Measurements from ENCODE around the gene MAPK9.
"Not testable (repeated sequence)": the region's sequence is repeated elsewhere in the genome, so short reads cannot be mapped to it uniquely, and the experiment has no call there.

MAPK9 gene

GRCh38 chr5:180222056-180222455, 69.8 kb downstream of the MAPK9 start:
- no peak for DNase-seq

- no peak for DNase-seq
Observed at GRCh38 chr5:180217797-180218196, 74.1 kb downstream of the MAPK9 start.

DNA sequence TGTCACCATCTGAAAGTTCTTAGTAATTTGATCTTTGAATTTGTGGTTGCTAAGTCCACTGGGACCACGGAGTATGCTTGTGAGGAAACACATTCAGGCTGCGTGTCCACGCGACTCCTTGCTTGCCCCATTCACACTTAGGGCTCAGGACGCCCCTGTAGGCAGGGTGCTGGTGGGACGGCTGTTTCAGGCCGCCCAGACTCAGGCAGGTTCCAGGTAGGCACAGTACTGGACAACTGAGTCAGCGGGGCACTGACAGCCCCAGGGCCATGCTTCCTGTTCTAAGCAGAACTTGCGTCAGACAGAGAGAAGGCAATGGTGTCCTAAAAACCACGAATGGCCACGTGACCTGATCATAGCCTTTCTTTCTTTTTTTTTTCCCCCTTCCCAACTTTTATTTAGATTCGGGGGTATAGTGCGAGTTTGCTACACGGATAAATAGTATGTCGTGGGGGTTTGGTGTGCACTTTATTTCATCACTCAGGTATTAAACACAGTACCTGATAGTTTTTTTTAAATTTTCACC, 75.2 kb downstream of the MAPK9 start:
- DNase-seq = no peak

DNA sequence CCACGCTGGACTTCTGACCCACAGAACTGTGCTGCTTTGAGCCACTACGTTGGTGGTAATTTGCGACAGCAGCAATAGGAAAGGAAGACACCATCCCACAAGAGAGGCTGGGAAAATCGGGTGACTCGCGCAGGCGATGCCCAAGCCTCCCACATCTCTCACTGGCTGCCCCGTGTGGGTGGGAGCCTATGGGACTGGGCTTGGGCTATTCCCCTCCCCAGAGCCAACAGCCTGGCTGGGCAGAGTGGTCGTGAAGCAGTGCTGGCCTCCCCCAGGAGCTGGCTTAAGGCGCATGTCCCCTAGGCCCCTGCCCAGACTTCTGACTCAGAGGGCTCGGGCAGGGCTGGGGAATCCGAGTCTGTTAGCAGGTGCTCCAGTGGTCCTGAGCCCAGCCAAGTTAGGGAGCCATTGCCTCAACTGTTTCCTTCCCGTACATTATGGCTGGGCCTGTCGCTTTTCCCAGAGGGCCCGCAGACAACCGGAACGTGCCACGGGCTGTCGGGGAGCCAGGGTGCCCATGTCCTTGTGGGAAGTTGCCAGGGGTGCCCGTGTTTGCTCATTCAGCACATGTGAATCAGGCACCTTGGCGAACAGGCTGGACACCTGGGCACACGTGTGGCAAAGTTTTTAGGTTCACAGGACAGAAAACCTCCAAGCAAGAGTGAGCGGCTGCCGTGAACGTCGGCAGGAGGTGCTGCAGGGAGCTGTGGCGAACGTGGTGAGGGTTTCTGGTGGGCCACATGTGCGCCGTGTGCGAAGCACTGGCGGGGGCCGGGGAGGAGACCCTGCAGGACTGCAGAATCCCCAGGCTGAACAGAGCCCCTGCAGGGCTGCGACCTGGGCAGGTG, 75.9 kb downstream of the MAPK9 start:
- DNase-seq = no peak

GRCh38 chr5:180214870-180215770, 76.8 kb downstream of the MAPK9 start:
- no peak for DNase-seq

- no peak for DNase-seq
Observed at GRCh38 chr5:180213657-180214207, 78.2 kb downstream of the MAPK9 start.

DNA sequence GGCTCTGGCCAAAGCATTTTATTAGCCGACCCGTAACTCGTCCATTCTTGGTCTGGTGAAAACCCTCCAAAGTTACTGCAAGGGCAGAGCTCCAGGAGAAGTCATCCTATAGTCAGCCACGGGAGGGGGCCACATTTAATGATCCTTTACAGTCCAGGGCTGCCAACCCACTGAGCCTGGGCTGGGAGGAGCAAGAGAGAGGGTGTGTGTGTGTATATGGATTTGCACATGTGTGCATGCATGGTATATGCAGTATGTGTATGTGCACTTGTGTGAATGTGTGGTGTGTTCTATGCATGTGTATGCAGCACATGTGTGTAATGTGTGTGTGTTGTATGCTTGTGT, 78.7 kb downstream of the MAPK9 start:
- no peak for DNase-seq

GRCh38 chr5:180212363-180213255, 79.3 kb downstream of the MAPK9 start:
- DNase-seq = no peak

GRCh38 chr5:180211761-180212035, 80.2 kb downstream of the MAPK9 start:
- DNase-seq = no peak

DNA sequence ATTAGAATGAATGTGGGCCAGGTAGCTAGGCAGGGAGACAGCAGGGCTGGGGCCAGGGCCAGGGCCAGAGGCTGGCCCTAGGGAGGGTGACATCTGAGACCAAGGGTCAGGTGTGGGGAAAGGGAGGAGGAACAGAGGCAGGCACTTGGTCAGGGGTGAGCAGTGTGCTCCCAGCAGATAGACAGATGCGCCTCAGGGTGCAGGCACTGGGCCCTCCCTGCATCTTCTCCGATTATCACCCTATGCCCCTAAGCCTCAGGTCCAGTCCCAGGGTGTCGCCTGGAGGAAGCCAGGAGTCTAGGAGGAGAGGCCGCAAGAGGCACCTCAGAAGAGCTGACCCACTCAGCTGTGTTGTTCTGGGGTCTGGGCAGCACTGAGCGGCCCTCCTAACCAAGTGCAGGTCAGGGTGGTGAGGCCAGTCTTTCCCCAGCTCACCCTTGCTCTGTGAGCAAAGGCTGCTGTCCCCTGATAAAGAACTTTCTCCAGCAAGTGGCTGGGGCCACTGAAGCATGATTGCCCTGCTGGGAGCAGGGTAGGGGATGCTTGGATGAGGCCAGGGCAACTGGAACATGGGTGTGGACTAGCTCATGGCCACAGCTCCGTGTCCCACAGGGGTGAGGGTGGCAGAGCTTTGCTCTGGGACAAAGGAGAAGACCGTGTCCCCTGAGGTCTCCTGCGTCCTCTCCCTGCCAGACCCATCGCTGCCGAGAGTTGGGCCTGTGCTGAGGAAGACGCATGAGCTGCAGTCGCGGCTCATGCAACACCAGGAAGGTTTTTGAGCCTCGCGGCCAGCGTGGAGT, 80.7 kb downstream of the MAPK9 start:
- DNase-seq = no peak

- DNase-seq = not testable (repeated sequence)
Observed at GRCh38 chr5:180210077-180210476, 81.8 kb downstream of the MAPK9 start.

- DNase-seq = peak; percentile 4
Observed at GRCh38 chr5:180209137-180209581, 82.7 kb downstream of the MAPK9 start, which contains the start of gene RASGEF1C. RASGEF1C (minus strand) TSS chr5:180209211; CDS start chr5:180138052, 71,159 bp downstream.

GRCh38 chr5:180208435-180209081, 83.3 kb downstream of the MAPK9 start:
- no peak for DNase-seq

- no peak for DNase-seq
Observed at GRCh38 chr5:180208038-180208434, 83.8 kb downstream of the MAPK9 start.

DNA sequence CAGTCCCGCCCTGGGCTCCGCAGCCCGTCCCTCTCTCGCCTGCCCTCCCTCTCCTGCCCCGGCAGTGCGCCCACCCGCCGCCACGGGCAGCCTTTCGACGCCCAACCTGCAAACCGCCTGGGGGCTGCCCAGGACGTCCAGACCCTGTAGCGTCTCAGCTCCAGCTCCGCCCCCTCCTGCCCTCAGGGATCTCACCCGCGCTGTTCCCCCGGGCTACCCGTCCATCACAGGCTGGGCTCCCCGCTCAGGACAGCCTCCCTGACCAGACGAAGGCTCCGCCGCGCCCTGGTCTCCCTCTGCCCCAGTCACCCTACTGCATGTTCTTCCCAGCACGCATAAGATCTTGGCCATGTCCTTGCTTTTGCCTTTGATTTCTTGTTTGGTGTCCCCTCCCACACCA, 84.3 kb downstream of the MAPK9 start:
- no peak for DNase-seq

DNA sequence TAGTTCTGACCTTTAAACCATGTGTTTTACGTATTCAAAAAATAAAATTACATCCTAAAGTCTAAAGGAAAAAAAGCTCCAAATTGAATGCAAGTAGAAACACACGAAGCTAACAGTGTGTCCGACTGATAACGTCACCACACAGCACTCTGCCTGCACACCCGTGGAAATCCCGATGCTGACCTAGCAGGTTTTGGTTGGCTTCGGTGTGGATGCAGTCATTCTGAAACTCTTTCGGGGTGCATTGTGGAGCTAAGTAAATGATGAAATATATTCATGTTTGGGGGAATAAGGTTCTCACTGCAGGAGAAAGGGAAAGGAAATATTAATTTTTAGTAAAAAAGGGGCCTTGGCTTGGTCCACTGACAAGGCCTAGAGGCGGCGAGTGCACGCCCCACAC, 84.9 kb downstream of the MAPK9 start:
- no peak for DNase-seq

- no peak for DNase-seq
Observed at GRCh38 chr5:180205916-180206315, 86.0 kb downstream of the MAPK9 start.

GRCh38 chr5:180204276-180204819, 87.5 kb downstream of the MAPK9 start:
- DNase-seq = no peak

GRCh38 chr5:180202939-180203573, 88.8 kb downstream of the MAPK9 start:
- DNase-seq = no peak

Measured in NCI-H446 treated with DMSO at 0.1 percent for 48 hours (cell line).